GM23338 (cell line): ENCODE measurements around the gene MITF. TPM values are rescaled to one million over a fixed set of nuclear protein-coding genes. Genes with fewer than 3 reads are reported as not detected.

Experiments used
- ATAC-seq: fragments of 200-7000 bp; cut with Tn5 transposase; 3 replicates; pipeline ENCODE4 v1.9.1; 2020
- DNase-seq: peaks from one replicate; pipeline ENCODE4 v3.0.0-alpha.2; 2015; ENCODE audit warnings: low spot score
- H2AFZ ChIP-seq: fragments of 200-600 bp; sonication (generic); 2 replicates; pipeline ENCODE4 v1.8.0; 2016; ENCODE audit warnings: antibody characterized with exemption, mild to moderate bottlenecking, moderate library complexity
- H3F3A ChIP-seq: fragments of 200-600 bp; sonication (generic); replicated peaks from 2 replicates; pipeline ENCODE4 v1.8.0; 2017; ENCODE audit warnings: antibody characterized with exemption, mixed run types, low read depth
- H3K27ac ChIP-seq: fragments of 200-600 bp; sonication (generic); 2 replicates; pipeline ENCODE4 v1.6.1; 2016; ENCODE audit warnings: low read depth
- H3K27me3 ChIP-seq: fragments of 200-600 bp; sonication (generic); 2 replicates; pipeline ENCODE4 v1.8.0; 2016; ENCODE audit warnings: mild to moderate bottlenecking, mixed run types, moderate library complexity; ENCODE audit not compliant: insufficient read depth
- H3K36me3 ChIP-seq: fragments of 200-600 bp; sonication (generic); 2 replicates; pipeline ENCODE4 v1.8.0; 2016; ENCODE audit warnings: mild to moderate bottlenecking; ENCODE audit not compliant: insufficient read depth
- H3K4me1 ChIP-seq: fragments of 200-600 bp; sonication (generic); 2 replicates; pipeline ENCODE4 v1.8.0; 2016; ENCODE audit warnings: mild to moderate bottlenecking, moderate library complexity; ENCODE audit not compliant: insufficient read depth
- H3K4me2 ChIP-seq: fragments of 200-600 bp; sonication (generic); 2 replicates; pipeline ENCODE4 v1.7.1; 2017; ENCODE audit warnings: mixed run types
- H3K4me3 ChIP-seq: fragments of 200-600 bp; sonication (generic); 2 replicates; pipeline ENCODE4 v1.6.1; 2016; ENCODE audit warnings: mixed run types
- H3K79me2 ChIP-seq: fragments of 200-600 bp; sonication (generic); replicated peaks from 2 replicates; pipeline ENCODE4 v1.8.0; 2017; ENCODE audit warnings: mild to moderate bottlenecking; ENCODE audit not compliant: insufficient read depth
- H3K9me2 ChIP-seq: fragments of 200-600 bp; sonication (generic); 2 replicates; pipeline ENCODE4 v1.8.0; 2017; ENCODE audit not compliant: insufficient read depth
- H4K20me1 ChIP-seq: fragments of 200-600 bp; sonication (generic); replicated peaks from 2 replicates; pipeline ENCODE4 v1.8.0; 2017; ENCODE audit warnings: mild to moderate bottlenecking; ENCODE audit not compliant: insufficient read depth
- H3K27ac Mint-ChIP-seq: 2 replicates; pipeline ENCODE4 v1.8.0; 2020; ENCODE audit warnings: inconsistent platforms, mild to moderate bottlenecking, moderate library complexity, mixed read lengths
- H3K27me3 Mint-ChIP-seq: 3 replicates; pipeline ENCODE4 v1.8.0; 2022; ENCODE audit warnings: low read depth, mild to moderate bottlenecking, moderate library complexity, mixed read lengths, inconsistent platforms; ENCODE audit not compliant: insufficient read depth, poor library complexity
- H3K36me3 Mint-ChIP-seq: 3 replicates; pipeline ENCODE4 v1.8.0; 2021; ENCODE audit warnings: low read depth, mild to moderate bottlenecking, inconsistent platforms, moderate library complexity, mixed read lengths
- H3K4me1 Mint-ChIP-seq: 3 replicates; pipeline ENCODE4 v1.8.0; 2020; ENCODE audit warnings: mild to moderate bottlenecking, inconsistent platforms, mixed read lengths
- H3K4me3 Mint-ChIP-seq: 3 replicates; pipeline ENCODE4 v1.8.0; 2021; ENCODE audit warnings: moderate library complexity, mild to moderate bottlenecking, inconsistent platforms, mixed read lengths
- H3K9me3 Mint-ChIP-seq: 3 replicates; pipeline ENCODE4 v1.8.0; 2020; ENCODE audit warnings: moderate library complexity, mild to moderate bottlenecking, inconsistent platforms, mixed read lengths
- CREB1 ChIP-seq: fragments of 250-450 bp; sonication (Bioruptor Pico); IDR thresholded peaks from 2 replicates; pipeline ENCODE4 v1.5.0; 2020; ENCODE audit warnings: low read depth, mild to moderate bottlenecking, moderate library complexity
- CTCF ChIP-seq, 2 experiments: fragments of 200-600 bp in 1 of 2; sonication (generic) in 1 of 2; conservative IDR thresholded peaks; 2 replicates each; pipeline versions ENCODE4 v1.5.1 to v1.6.1; 2016 to 2017; ENCODE audit warnings: antibody characterized with exemption in 2 of 2, low read depth in 2 of 2, mild to moderate bottlenecking in 2 of 2, moderate library complexity in 1 of 2
- ETS1 ChIP-seq: IDR thresholded peaks from 2 replicates; pipeline ENCODE4 v1.6.1; 2016; ENCODE audit warnings: antibody characterized with exemption
- EZH2 ChIP-seq: fragments of 200-600 bp; sonication (generic); IDR thresholded peaks from one replicate; pipeline ENCODE4 v1.8.0; 2017; ENCODE audit warnings: antibody characterized with exemption, mild to moderate bottlenecking, low read depth; ENCODE audit not compliant: unreplicated experiment
- EZH2phosphoT487 ChIP-seq: fragments of 200-600 bp; sonication (generic); IDR thresholded peaks from one replicate; pipeline ENCODE4 v1.8.1; 2018; ENCODE audit warnings: antibody characterized with exemption; ENCODE audit not compliant: unreplicated experiment
- JUNB ChIP-seq: IDR thresholded peaks from one replicate; pipeline ENCODE4 v1.6.1; 2016; ENCODE audit warnings: antibody characterized with exemption; ENCODE audit not compliant: unreplicated experiment
- NANOG ChIP-seq: IDR thresholded peaks from 2 replicates; pipeline ENCODE4 v1.6.1; 2016; ENCODE audit warnings: antibody characterized with exemption, borderline replicate concordance
- POLR2AphosphoS5 ChIP-seq: IDR thresholded peaks from 2 replicates; pipeline ENCODE4 v1.6.1; 2016; ENCODE audit warnings: antibody characterized with exemption, low read depth
- REST ChIP-seq: IDR thresholded peaks from one replicate; pipeline ENCODE4 v1.6.1; 2018; ENCODE audit warnings: antibody characterized with exemption; ENCODE audit not compliant: unreplicated experiment
- STAT1 ChIP-seq: IDR thresholded peaks from one replicate; pipeline ENCODE4 v1.6.1; 2016; ENCODE audit warnings: antibody characterized with exemption; ENCODE audit not compliant: unreplicated experiment
- ZNF114 ChIP-seq: fragments of 250-450 bp; sonication (Bioruptor Pico); IDR thresholded peaks from 2 replicates; pipeline ENCODE4 v1.5.0; 2020; ENCODE audit warnings: mild to moderate bottlenecking, moderate library complexity
- ZNF331 ChIP-seq: fragments of 250-450 bp; sonication (Bioruptor Pico); IDR thresholded peaks from 2 replicates; pipeline ENCODE4 v1.5.0; 2020; ENCODE audit warnings: low read depth, mild to moderate bottlenecking, moderate library complexity
- ZNF462 ChIP-seq: fragments of 250-450 bp; sonication (Bioruptor Pico); IDR thresholded peaks from 2 replicates; pipeline ENCODE4 v1.5.0; 2020; ENCODE audit warnings: mild to moderate bottlenecking, moderate library complexity
- polyA plus RNA-seq: library from polyadenylated mRNA; unstranded; fragments of >200 nt; fragmentation: Nextera tagmentation; extraction: Ambion mirVana; gene quantifications from 2 replicates; pipeline ENCODE4 v1.2.1, GENCODE V29; 2016
- total RNA-seq: library from RNA; depleted of rRNA; stranded (reverse); fragments of >200 nt; shearing (Covaris generic); gene quantifications from 2 replicates; pipeline ENCODE4 v1.2.3, GENCODE V29; 2014

Gene MITF
- total and polyA plus RNA-seq, 2 experiments from 2014 or later = 1.9 to 2.4 TPM

GRCh38 chr3:69710153-69710977 lies 28.9 kb upstream of the MITF start:
- no peak overlapping the region for H3K27ac Mint-ChIP-seq
- no peak for DNase-seq
- no peaks in the 10 kb centered on the region for H3K4me1 Mint-ChIP-seq
- no peaks in the 10 kb centered on the region for H3K36me3 Mint-ChIP-seq
- Histone ChIP-seq H4K20me1 (no peaks in the 10 kb centered on the region), H3F3A (no peaks in the 10 kb centered on the region), H3K36me3 (no peaks in the 10 kb centered on the region), H3K9me2 (no peaks in the 10 kb centered on the region; the same call in 1 of the 2 replicates), H2AFZ (no peak overlapping the region), H3K4me3 (no peak overlapping the region), H3K4me2 (no peak overlapping the region), H3K27ac (no peak overlapping the region), H3K4me1 (no peaks in the 10 kb centered on the region), H3K79me2 (no peaks in the 10 kb centered on the region), H3K27me3 (no peaks in the 10 kb centered on the region)
- no peaks in the 10 kb centered on the region for H3K27me3 Mint-ChIP-seq
- no peaks in the 10 kb centered on the region for H3K9me3 Mint-ChIP-seq
- no peak for ATAC-seq
- no peak for TF ChIP-seq EZH2phosphoT487
- no peak for TF ChIP-seq ETS1
- no peak for TF ChIP-seq ZNF331
- no peak for TF ChIP-seq NANOG
- no peak for TF ChIP-seq CTCF (conservative IDR thresholded peaks at IDR 0.05; ENCODE audit: low read depth in 2 of 2)
- TF ChIP-seq STAT1 = no peak
- no peak for TF ChIP-seq EZH2
- TF ChIP-seq ZNF462 (CRISPR knock-in tag) = no peak
- TF ChIP-seq JUNB = no peak
- TF ChIP-seq REST = no peak
- TF ChIP-seq ZNF114 = no peak
- TF ChIP-seq POLR2AphosphoS5 = no peak
- no peak for TF ChIP-seq CREB1
- H3K4me3 Mint-ChIP-seq = no peak overlapping the region
